HFF-Myc (cell line): ENCODE measurements around the gene CENPX.

Experiments
- DNase-seq: peaks from one replicate; pipeline ENCODE4 v3.0.0-alpha.2; 2011; ENCODE audit warnings: low read depth; ENCODE audit errors: extremely low read depth
- H3K4me3 ChIP-seq: replicated peaks from 2 replicates; pipeline ENCODE4 v1.5.1; 2011; ENCODE audit warnings: low read depth, mild to moderate bottlenecking, control low read depth, low read length
- CTCF ChIP-seq: IDR thresholded peaks from 2 replicates; pipeline ENCODE4 v1.5.1; 2012; ENCODE audit warnings: mild to moderate bottlenecking, low read depth, low read length, control low read depth; ENCODE audit errors: missing control alignments

Gene CENPX

GRCh38 chr17:82021900-82022309, 773 bp downstream of the CENPX start:
- no peak for TF ChIP-seq CTCF
- DNase-seq = no peak
- H3K4me3 ChIP-seq = peak overlapping the region; percentile 89

DNA sequence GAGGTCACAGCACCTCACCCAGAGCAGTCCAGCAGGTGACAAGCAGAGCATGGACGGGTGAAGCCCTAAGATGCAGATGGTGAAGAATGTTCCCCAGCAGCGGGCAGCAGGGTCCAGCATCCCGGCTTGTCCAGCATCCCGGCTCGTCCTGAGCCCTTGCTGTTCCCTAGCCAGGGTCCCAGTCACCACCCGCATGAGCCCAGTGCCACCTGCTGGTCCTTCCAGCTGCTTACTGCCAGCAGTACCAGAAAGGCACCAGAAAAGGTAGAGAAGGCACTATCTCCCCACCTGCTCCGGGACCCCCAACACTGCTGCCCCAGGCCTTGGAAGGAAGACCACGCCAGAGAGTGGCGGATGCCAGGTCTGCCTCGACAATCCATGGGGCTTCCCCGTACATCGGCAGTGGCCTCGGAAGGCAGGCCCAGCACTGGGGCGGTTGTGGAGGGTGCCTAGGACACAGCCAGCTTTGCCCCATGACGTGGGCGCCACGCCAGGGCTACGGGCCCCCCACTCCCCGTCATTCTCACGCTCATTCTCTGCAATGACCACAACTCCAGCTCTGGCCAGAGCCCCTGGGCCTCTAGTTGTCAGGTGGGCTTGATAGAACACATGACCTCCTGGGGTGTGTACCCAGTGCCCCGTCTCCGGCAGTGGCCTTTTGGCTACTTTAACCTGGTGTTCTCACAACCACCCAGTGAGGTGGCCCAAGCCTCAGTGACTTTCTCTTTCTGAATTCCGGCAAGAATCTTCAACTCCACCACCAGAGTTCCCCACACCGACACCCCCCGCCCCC, 1.4 kb downstream of the CENPX start:
- peak; percentile 70 for TF ChIP-seq CTCF
- DNase-seq = no peak

GRCh38 chr17:82020572-82021106, 2.0 kb downstream of the CENPX start:
- peak overlapping the region; percentile 89 for H3K4me3 ChIP-seq
- no peak for DNase-seq
- TF ChIP-seq CTCF = no peak

More for the DNA sequence above, 1.4 kb downstream of the CENPX start:
- H3K4me3 ChIP-seq = peak overlapping the region; percentile 89

DNA sequence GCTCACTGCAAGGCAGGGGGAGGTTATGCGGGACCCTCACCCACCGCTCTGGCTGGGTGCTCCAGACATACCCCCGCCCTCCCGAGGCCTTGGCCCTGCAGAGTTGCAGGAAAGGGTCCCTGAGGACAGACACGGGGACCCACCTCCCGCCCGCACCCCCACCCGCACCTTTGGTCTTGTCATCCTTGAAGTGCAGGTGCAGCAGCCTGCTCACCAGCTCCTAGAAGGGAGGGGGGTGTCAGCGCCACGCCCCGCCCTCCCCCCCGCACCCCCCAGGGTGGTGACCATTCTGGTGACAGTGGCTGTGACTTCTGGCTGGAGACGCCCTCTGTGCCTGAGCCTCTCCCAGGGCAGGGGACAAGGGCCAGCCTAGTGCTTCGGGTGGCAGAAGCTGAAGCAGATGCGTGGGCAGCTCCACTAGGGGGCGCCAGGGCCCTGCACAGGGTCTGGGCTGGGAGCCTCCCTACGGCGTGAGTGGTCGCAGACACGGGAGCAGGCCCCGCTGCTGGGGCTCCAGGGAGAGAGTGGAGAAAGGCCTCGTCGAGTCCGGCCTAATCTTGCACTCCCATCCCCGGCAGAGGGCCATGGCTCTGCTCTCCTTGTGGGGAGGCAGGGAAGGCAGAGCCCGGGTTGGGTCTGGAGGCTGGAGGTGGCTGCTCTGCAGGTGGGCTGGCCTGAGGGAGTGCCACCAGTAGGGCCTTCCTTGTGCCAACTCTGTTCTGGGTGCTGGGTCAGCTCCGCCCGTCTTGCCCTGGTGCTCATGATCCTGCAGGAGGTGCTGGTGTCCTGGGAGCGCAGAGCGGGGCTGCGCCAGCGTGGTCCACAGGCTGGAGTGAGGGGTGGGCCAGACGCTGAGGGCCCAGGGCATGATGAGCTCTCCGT, 2.7 kb downstream of the CENPX start:
- no peak overlapping the region for H3K4me3 ChIP-seq
- TF ChIP-seq CTCF = peak; percentile 79
- no peak for DNase-seq

- H3K4me3 ChIP-seq = no peak overlapping the region
- no peak for DNase-seq
- TF ChIP-seq CTCF = no peak
These were observed 3.5 kb downstream of the CENPX start for GRCh38 chr17:82018989-82019689.
